HG03135 (cell line): ENCODE measurements around the gene MLXIPL.
"Not testable (repeated sequence)": the region's sequence is repeated elsewhere in the genome, so short reads cannot be mapped to it uniquely, and the experiment has no call there.

Experiments used
- ATAC-seq: cut with Tn5 transposase; IDR thresholded peaks from one replicate; pipeline ENCODE4 v1.9.1; 2021; ENCODE audit warnings: mild to moderate bottlenecking, moderate library complexity; ENCODE audit not compliant: unreplicated experiment

Gene MLXIPL, protein sequence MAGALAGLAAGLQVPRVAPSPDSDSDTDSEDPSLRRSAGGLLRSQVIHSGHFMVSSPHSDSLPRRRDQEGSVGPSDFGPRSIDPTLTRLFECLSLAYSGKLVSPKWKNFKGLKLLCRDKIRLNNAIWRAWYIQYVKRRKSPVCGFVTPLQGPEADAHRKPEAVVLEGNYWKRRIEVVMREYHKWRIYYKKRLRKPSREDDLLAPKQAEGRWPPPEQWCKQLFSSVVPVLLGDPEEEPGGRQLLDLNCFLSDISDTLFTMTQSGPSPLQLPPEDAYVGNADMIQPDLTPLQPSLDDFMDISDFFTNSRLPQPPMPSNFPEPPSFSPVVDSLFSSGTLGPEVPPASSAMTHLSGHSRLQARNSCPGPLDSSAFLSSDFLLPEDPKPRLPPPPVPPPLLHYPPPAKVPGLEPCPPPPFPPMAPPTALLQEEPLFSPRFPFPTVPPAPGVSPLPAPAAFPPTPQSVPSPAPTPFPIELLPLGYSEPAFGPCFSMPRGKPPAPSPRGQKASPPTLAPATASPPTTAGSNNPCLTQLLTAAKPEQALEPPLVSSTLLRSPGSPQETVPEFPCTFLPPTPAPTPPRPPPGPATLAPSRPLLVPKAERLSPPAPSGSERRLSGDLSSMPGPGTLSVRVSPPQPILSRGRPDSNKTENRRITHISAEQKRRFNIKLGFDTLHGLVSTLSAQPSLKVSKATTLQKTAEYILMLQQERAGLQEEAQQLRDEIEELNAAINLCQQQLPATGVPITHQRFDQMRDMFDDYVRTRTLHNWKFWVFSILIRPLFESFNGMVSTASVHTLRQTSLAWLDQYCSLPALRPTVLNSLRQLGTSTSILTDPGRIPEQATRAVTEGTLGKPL

DNA sequence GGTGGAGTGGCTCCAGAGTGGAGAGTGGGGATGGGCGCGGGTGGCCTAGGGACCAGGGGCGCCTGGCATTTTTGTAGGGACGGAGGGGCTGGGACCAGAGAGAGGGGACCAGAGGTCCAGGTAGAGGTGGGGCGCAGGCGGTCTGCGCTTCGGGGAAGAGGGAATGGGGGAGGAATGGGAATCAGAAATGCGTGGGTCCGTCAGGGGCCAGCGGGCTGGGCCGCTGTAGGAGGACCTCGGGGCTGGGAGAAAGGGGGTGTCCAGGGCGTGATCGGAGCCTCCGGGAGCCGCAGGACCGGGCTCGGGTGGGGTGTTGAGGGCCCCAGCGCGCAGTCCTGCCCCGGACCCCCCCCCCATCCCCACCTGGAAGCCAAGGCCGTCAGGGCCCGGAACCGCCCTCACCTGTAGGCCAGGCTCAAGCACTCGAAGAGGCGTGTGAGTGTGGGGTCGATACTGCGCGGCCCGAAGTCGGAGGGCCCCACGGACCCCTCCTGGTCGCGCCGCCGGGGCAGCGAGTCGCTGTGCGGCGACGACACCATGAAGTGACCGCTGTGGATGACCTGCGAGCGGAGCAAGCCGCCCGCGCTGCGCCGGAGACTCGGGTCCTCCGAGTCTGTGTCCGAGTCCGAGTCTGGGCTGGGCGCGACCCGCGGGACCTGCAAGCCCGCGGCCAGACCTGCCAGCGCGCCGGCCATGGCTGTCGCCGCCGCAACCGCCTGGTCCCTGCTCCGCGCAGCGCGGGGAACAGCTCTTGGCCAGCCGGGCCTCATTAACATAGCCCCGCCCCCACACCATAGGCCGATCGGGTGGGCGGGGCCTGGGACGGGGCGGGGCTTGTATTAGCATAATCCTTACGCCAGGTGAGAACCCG lies at the start of gene MLXIPL:
Gene MLXIPL (minus strand): TSS at position 725 of the 871 bp plus-strand sequence. CDS start 30 bp downstream, at position 695.
- ATAC-seq, result no peak

GRCh38 chr7:73671857-73672445 lies 47.6 kb upstream of the MLXIPL start:
- ATAC-seq, result no peak

GRCh38 chr7:73671322-73671661 lies 47.0 kb upstream of the MLXIPL start:
- ATAC-seq, result no peak

DNA sequence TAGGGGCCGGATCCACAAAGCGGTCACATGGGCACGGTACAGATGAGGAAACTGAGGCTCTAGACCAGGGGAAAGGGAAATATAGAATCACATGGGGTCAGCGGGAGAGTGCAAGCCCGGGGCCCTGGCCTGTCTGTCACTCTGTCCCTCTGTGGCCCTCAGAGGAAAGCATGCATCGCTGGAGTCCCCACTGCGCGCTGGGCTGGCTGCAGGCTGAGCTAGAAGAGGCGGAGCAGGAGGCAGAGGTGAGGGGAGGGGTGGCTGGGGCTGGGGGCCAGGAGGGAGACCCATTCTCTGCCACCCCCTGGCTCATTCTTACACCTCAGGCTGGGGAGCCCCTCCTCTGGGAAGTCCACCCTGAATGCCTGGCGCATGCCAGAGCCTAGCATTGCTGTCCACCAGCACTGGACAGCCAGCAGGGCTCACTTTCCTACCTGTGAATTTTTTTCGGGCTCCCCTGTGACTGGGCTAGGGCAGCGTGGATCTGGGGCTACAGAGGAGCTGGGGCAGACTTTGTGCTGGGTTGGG lies 45.6 kb upstream of the MLXIPL start:
- ATAC-seq, result no peak

- ATAC-seq, result no peak
Observed at GRCh38 chr7:73669288-73669701, 45.0 kb upstream of the MLXIPL start.

GRCh38 chr7:73668886-73669230 lies 44.5 kb upstream of the MLXIPL start:
- ATAC-seq, result no peak

DNA sequence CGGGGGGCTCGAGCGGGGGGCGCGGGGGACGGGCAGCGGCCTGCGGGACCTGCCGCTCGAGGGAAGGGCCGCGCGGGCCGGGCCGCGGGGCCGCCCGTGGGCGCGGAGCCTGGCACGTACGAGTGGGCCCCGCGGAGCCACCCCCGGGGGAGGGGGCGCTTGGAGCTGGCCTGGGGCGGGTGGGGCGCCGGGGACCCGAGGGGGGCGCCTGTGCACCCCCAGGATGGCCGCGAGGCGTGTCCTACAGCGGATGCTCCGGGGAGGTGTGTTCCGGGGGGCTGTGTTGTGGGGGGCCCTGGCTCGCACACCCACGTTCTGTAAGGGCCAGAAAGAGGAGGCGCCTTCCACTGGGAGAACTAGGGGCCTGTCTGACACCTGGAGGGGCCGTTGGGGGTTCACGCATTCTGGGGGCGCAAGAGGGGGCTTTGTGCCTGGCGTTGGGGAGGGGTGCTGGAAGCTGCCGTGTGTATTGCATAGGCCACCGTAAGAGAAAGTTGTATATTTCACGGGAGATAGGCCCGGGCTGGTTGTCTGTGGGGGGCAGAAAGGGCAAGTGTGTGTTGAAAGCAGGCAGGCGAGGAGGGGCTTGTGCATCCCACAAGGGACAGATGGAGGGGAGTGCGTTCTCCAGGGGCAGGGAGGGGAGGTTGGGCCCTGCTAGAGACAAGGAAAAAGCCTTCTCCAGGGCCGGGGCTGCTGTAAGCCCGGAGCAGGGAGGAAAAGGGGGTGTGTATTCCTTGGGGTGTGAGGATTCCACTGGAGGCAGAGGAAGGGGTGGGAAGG lies 44.0 kb upstream of the MLXIPL start:
- ATAC-seq, result peak; percentile 14

GRCh38 chr7:73667344-73668102 lies 43.2 kb upstream of the MLXIPL start, which contains the start of gene VPS37D:
Gene VPS37D (plus strand): TSS chr7:73667831. CDS start chr7:73667959, 128 bp downstream.
- peak; percentile 76 for ATAC-seq

- ATAC-seq, result no peak
Observed at GRCh38 chr7:73663033-73663432, 38.7 kb upstream of the MLXIPL start.

DNA sequence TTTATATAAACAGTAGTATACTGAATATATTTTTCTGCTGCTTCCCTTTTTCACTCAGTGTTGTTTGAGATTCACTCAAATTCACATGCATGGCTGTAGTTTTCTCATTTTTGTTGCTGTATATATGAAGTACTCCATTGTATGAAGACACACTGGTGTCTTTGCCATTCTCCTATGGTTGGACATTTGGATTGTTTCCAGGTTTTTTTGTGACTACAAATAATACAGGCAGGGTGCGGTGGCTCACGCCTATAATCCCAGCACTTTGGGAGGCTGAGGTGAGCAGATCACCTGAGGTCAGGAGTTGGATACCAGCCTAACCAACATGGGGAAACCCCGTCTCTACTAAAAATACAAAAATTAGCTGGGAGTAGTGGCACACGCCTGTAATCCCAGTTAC lies 36.3 kb upstream of the MLXIPL start:
- ATAC-seq, result not testable (repeated sequence)

GRCh38 chr7:73659983-73660382 lies 35.7 kb upstream of the MLXIPL start:
- no peak for ATAC-seq

GRCh38 chr7:73655309-73655708 lies 31.0 kb upstream of the MLXIPL start:
- not testable (repeated sequence) for ATAC-seq

- ATAC-seq, result no peak
Observed at GRCh38 chr7:73652541-73652949, 28.2 kb upstream of the MLXIPL start.

DNA sequence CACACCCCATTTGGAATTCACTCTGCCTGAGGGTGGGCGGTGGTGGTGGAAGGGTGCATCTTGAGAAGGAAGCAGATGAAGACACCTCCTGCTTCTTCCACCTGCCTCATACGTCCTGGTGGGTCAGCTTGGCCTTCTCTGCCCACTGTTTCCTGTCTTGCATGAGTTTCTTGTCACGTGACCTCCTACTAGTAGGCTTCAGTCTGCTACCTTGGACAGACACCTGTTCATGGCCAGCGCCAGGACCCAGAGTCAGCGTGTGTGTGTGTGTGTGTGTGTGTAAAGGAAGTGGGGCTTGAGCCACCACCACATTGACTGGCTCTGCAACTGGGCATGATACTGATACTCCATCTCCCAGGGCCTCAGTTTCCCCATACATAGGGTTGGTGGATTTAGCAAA lies 26.2 kb upstream of the MLXIPL start:
- ATAC-seq, result no peak

- ATAC-seq, result no peak
Observed at GRCh38 chr7:73649576-73649975, 25.3 kb upstream of the MLXIPL start.

DNA sequence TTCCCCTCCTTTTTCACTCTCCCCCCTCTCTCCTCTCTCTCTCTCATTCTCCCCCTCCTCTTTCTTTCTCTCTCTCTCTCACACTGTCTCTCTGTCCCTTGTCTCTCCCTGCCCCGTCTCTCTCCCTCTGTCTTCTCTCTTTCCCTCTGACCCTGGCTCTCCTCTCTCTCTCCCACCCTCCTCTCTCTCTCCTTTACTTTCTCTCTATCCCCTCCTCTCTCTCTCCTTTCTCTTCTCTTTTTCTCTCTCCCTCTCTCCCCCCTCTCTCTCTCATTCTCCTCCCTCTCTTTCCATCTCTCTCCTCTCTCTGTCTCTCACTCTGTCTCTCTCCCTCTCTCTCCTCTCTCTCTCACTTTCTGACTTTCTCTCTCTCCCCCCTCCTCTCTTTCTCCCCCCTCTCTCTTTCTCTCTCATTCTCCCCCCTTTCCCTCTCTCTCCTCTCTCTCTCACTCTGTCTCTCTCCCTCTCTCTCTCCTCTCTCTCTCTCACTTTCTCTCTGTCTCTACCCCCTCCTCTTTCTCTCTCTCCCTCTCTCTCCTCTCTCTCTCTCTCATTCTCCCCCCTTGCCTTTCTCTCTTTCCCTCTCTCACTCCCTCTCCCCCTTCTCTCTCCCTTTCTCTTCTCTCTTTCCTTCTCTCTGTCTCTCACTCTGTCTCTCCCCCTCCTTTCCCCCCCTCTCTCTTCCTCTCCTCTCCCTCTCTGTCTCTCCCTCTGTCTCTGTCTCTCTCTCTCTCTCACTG lies 24.4 kb upstream of the MLXIPL start:
- no peak for ATAC-seq

DNA sequence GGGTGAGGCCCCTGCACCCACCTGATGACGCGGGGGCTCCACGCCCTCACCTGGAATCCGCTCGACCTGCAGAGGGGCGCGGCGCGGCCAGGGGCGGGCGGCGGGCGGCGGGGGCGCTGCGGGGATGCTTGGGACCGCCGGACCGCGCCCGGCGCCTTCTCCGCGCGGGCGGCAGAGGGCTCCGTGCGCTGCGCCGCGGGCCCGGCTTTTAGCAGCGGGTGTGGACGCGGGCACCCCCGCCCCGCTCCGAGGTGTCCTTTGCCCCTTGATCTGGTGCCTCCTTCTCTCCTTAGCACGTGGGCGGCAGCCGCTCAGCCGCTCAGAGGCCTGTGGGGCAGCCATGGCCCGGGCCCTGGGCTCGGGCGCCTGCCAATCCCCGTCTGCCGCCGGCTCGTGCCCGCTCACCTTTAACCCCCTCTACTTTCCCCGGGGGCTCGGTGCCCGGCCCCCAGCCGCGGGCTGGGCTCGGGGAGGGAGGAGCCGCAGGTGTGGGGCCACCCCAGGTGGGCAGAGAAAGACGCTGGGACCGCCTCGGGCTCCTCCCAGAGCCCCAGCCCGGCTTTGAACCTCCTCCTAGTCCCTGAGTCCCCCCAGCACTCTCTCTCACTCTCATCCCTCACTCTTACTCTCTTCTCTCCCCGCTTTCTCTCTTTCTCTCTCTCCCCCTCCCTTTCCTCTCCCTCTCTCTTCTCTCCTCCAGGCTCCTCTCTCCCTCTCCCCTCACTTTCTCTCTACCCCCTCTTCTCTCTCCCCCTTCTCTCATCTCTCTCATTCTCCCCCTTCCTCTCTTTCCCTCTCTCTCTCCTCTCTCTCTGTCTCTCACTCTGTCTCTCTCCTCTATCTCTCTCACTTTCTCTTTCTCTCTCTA lies 23.6 kb upstream of the MLXIPL start:
- no peak for ATAC-seq
